CD4-positive, alpha-beta T cell treated with Interleukin-15 for 4 hours (primary cell): Measurements from ENCODE around the gene LGALS8.
"Not testable (repeated sequence)": the region's sequence is repeated elsewhere in the genome, so short reads cannot be mapped to it uniquely, and the experiment has no call there.

Experiments used
- DNase-seq: peaks from one replicate; pipeline ENCODE4 v3.0.0-alpha.2; 2020; ENCODE audit warnings: low spot score

The LGALS8 gene

DNA sequence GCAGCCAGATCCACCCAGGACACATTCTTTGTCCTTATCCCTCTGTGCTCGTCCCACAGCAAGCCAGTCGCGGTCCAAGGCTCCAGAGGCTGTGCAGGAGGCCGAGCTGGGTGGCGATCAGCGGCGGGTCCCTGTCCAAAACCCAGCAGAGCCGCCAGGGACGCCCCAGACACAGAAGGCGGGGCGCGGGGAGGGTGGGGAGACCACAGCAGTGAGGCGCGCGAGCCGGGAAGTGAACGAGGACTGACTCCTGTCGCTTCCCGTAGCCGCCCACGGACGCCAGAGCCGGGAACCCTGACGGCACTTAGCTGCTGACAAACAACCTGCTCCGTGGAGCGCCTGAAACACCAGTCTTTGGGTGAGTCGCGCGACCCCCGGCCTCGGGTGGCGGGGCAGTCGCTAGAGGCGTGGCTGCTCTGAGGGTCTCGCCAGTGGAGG lies at the start of gene LGALS8:
Gene LGALS8 (plus strand): TSS at position 279 of the 438 bp plus-strand sequence. CDS start 2,089 bp downstream, outside the sequence.
- DNase-seq: peak; percentile 83

DNA sequence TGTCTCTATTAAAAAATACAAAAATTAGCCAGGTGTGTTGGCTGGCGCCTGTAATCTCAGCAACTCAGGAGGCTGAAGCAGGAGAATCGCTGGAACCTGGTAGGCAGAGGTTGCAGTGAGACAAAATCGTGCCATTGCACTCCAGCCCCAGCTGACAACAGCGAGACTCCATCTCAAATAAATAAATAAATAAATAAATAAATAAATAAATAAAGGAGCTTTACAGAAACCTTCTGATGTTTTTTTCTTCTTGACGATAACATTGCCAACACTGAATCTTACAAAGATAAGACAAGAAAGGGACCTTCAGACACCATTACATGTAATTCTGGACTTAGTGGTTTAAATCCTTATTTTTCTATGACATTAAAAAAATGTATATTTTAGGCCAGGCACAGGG lies 47.8 kb upstream of the LGALS8 start:
- DNase-seq: no peak

DNA sequence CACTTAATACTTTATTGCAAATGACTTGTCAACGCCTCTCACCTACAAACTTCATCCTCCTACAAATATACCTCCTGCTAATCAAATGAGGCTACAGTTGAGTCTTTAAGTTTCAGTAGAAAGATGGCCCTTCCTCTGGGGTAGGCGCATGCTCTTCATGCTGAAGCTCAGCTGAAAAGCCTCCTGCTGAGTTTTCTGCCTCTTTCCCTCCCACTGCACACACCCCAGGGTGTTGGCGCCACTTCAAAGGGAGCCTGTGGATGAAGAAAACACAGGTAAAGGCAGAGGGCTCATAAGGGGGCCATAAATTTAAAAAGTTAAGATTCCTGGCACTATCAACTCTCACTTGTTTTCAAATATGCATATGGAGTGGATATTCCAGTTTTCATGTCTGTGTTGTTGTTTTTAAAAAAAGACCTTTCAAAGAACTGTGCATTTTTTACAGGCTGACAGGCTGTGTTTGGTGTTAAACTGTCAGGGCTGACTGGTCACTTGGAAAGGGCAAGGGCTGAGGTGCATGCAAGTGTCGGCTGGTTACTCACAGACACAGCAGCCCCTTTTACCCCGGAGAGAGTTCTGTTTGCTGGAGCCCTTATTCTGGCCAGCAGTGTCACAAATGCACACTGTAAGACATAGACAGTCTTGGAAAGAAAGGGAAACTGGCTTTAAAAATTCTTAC lies 42.9 kb upstream of the LGALS8 start:
- no peak for DNase-seq

DNA sequence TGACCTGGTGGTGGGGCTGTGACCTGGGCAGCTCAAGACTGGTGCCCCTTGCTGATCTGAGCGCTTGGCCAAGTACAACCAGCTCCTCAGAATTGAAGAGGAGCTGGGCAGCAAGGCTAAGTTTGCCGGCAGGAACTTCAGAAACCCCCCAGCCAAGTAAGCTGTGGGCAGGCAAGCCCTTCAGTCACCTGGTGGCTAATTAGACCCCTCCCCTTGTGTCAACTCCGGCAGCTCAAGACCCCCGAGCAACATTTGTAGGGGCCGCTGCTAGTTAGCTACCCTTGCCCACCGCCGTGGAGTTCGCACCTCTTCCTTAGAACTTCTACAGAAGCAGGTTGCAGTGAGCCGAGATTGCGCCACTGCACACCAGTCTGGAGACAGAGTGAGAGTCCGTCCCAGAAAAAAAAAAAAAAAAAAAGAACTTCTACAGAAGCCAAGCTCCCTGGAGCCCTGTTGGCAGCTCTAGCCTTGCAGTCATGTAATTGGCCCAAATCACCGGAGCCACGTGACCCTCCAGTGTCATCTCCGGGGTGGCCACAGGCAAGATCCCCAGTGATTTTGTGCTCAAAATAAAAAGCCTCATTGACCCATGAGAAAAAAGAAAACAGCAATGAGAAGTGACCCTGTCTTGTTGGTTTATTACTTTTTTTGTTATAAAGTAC lies 39.3 kb upstream of the LGALS8 start:
- DNase-seq: no peak

DNA sequence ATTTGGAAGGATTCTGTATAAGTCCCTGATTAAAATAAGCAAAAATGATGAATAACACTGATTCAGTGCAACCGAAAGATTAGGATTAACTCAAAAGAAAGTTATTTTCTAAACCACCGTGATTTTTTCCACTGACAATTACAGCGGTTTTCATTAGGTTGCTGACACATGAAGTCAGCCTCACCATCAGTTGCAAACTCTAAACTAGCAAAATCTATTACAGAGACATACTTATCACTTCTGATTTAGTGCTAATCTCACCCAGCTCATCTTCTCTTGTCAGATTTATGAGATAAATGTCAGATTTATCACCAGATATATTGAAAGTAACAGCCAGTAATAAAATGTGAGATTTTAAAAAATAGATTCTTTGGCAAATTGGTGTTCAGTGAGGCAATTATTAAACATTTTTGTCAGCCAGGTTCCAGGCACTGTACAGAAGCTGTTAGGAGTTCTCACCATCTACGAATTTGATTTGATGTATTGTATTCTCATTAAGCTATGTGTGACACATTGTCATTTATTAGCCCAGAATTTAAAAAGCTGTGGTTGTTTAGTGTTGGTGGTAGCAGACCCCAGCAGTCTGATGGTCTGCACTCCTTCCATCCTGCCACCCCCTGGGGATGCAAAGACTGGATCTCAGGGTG lies 37.3 kb upstream of the LGALS8 start:
- DNase-seq: no peak

DNA sequence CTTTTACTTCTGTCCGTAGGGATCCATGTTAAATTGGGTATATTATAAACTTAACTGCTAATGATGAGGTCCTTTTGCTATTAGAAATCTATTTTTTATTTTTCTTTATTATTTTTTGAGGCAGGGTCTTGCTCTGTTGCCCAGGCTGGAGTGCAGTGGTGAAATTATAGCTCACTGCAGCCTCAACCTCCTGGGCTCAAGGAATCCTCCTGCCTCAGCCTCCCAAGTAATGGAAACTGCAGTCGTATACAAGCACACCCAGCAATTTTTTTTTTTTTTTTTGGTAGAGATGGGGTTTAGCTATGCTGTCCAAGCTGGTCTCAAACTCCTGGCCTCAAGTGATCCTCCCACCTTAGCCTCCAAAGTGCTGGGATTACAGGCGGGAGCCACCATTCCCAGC lies 34.6 kb upstream of the LGALS8 start:
- not testable (repeated sequence) for DNase-seq

DNA sequence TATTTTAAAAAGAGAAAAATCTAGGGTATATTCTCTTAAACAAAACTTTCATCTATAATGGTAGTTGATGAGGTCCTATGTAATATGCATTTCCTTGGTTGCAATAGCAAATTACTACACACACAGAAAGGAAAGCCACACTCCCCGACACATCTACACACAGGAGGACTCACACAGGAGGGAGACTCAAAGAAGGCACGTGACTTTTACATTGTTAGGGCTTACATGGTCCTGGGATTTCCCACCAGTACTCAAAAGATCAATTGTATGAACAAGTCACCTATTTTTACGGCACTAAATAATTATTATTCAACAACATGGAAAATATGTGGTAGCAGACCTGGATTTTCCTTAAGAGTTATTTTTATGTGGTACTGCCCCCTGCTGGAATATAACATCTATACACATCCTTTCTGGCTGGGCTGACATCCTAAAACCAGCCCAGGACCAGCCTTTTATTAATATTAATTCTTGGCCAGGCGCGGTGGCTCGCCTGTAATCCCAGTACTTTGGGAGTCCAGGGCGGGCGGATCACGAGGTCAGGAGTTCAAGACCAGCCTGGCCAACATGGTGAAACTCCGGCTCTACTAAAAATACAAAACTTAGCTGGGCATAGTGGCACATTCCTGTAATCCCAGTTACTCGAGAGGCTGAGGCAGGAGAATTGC lies 33.9 kb upstream of the LGALS8 start:
- peak; percentile 40 for DNase-seq

DNA sequence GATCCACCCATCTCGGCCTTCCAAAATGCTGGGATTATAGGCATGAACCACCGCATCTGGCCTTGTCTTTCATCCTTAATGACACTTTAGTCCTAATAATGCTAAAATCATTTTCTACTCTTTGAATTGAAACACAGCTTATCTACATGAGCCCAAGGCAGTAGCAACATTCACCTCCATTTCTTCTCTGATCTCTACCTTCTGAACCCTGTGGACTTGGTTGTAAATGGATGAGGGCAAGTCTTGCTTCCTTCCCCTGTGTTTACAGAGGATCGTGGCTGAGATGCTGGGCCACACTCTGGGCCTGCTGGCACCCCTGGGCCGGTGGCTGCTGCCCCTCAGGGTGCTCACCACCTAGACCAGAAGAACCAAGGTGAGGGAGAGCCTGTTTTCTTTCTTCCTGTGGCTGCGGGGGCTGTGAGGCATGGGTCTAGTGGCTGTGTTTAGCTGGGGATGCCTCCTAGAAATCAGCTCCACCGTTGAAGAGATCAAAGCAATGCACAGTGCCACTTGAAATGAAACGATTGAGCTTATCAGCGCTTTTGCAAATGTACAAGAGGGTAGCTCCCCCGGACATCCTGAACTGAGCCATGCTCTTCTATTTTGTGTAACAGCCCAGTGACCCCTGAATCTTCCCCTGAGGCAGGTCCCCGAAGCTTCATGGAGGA lies 32.2 kb upstream of the LGALS8 start:
- no peak for DNase-seq

DNA sequence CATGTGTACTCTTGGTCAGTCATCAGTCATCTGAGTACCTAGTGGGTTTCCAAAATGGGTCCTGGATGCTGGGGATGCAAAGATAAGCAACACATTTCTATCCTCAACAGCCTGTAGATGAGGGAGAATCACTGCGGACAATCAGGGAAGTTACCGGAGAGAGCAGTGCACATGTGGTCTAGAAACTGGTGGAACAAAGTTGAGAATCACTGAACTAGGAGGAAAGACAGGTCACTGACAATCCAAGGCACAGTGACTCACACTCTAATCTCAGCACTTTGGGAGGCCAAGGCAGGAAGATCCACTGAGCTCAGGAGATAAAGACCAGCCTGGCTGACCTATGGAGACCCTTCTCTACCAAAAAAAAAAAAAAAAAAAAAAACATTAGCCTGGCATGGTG lies 31.4 kb upstream of the LGALS8 start:
- no peak for DNase-seq

DNA sequence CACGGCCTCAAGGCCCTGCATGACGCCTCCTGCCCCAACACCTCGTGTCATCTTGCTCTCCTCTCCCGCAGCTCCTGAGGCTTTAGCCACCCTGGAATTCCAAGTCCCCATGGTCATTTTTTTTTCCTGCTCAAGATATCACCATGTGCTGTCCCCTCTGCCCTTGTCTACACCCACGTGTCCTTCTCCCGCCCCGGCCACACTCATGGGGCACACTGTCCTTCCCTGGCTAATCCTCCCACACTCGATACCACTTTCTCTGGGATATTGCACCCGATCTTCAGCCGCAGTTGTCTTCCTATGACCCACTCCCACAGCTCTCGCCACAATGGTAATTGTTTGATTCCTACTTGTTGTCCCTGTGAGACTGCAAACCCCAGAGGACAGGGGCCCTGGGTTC lies 29.7 kb upstream of the LGALS8 start:
- no peak for DNase-seq

DNA sequence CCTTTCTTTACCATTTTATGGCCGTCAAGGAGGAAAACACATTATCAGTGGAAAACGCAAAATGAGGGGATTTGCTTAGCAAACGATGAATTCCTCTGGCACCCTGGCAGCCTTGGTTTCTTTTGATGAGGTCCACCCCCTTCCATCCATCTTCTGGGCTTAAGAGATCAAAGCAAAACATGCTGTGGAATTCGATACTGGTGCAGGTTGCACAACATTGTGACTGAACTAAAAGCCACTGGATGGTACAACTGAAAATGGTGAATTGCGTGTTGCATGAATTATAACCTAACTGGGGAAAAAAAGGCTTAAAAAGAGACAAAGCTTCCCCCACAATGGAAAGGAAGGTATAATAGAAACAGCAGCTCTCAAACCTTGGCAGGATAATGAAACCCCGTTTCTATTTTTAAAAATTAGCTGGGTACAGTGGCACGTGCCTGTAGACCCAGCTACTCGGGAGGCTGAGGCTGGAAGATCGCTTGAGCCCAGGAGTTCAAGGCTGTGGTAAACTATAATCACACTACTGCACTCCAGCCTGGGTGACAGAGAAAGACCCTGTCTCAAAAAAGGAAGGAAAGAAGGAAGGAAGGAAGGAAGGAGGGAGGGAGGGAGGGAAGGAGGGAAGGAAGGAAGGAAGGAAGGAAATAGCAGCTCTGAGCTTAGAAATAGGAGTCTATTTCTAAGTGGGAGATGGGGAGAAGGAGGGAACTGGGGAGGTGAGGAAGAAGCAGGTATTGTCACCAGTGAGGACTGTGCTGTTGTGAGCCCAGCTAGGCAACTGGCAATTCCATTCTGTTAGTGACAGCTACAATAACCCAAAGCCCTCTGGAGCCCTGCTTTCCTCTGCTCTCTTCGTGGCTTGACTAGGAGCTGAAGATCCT lies 29.0 kb upstream of the LGALS8 start:
- no peak for DNase-seq

DNA sequence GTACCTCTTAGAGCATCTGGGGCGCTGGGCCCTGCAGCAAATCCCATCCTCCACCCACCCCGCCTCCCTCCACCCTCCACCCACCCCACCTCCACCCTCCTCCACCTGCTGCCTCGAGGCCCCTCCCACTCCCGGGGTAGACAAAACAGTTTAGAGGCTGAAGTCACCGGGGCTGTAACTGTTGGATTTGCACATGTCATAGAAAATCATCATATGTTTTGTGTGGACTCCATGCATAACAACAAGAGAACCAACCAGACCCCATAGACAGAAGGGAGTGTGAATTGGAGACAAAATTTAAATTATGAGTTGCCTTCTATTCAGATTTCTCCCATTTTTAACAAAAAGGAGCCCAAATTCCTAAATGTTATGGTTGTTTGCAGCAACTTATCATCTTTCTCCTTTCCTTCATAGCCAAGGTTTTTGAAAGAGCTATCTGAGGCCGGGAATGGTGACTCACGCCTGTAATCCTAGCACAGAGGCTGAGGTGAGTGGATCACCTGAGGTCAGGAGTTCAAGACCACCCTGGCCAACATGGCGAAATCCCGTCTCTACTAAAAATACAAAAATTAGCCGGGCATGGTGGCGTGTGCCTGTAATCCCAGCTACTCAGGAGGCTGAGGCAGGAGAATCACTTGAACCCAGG lies 28.2 kb upstream of the LGALS8 start:
- DNase-seq: no peak

DNA sequence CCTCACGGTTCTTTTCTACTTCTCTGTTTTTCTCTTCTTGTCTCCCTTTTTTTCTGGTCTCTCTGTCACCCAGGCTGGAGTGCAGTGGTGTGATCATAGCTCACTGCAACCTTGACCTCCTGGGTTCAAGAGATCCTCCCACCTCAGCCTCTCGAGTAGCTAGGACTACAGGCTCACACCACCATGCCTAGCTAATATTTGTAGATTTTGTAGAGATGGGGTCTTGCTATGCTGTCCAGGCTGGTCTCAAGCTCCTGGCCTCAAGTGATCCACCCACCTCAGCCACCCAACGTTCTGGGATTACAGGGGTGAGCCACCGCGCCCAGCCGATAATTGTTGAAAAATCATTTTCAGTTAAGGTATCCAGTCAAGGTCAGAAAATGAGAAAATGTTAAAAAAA lies 25.9 kb upstream of the LGALS8 start:
- no peak for DNase-seq

DNA sequence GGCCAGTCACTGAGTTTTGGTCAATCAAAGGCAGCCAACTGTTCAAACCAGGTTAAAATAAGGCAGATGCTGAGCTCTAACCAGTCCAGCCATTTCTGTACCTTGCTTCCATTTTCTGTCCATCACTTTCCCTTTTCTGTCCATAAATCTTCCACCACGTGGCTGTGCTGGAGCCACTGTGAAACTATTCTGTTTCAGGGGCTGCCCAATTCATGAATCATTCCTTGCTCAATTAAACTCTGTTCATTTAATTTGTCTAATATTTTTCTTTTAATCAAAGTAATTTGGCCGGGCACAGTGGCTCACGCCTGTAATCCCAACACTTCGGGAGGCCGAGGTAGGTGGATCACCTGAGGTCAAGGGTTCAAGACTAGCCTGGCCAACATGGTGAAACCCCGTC lies 22.7 kb upstream of the LGALS8 start:
- no peak for DNase-seq

DNA sequence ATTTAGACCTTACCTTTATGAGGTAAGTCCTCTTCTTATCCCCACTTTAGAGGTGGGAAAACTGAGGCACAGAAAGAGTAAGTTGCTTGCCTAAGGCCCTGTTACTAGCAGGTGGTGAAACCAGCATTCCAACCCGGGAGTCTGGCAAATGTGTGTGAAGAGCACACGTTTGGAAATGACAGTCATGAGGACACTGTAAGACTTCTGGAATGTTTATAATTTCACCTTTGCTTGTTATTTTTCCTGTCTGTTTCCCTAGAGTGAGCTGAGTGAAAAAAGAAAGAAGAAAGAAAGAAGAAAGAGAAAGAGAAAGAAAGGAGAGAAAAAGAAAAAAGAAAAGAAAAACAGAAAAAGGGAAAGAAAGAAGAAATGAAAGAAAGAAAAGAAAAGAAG lies 21.2 kb upstream of the LGALS8 start:
- no peak for DNase-seq

DNA sequence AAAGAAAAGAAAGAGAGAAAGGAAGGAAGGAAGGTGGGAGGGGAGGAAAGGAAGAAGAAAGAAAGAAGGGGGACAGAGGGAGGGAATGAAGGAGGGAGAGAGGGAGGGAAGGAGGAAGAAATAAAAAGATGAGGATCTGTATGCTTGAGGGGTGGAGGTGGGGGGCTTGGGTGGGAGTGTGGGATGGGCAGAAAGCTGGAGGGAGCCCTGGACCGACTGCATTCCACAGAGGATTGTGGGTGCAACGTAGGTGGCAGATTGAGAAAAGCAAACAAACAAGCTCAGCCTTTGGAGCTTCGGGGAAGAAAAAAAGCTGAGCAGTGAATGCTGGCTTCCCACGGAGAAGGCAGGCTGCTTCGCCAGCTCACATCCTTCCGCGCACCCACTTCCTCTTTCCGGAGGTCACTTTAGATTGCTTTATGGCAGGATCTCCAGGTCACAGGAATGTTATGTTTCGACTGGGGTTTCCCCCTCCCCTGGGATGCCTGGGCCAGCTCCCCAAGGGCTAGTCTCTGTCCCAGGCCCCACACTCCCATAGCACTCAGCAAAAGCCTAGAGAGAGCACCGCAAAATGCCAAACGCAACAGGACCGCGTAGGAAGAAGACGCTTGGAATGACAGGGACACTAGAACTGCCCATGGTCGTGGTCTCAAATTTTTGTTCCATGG lies 20.7 kb upstream of the LGALS8 start:
- no peak for DNase-seq

DNA sequence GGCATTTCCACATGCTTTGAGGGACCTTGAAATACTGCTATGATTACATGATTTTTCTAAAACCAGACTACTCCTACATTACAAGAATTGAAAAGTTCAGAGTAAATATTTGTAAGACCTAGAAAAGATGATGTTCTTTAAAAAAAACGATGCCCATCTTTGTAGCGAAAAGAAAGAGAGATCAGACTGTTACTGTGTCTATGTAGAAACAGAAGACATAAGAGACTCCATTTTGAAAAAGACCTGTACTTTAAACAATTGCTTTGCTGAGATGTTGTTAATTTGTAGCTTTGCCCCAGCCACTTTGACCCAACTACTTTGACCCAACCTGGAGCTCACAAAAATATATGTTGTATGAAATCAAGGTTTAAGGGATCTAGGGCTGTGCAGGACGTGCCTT lies 19.4 kb upstream of the LGALS8 start:
- not testable (repeated sequence) for DNase-seq

DNA sequence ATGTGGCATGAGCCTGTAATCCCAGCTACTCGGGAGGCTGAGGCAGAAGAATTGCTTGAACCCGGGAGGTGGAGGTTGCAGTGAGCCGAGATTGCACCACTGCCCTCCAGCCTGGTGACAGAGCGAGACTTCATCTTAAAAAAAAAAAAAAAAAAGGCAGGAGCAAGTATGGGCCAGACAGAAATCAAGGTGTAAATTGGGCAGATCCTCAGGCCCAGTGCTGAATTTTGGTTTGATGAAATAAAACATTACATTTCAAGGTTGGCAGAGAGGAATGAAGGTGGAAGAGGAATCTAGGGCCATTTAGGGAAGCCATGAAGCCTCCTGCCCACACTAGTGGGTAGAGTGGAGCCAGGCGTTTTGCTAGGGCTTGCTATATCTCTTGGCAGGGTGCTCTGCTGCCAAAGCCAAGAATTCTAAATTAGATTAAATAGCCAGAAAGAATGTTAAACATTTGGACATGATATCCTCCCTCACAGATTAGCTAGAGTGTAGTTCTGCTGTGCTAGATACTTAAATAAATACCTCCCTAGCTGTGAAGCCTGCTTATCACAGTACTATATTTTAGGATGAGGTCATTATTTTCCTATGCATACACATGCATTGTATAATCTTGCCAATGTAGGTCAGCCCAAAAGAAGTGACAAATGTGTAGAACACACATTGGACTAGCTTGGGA lies 16.6 kb upstream of the LGALS8 start:
- DNase-seq: no peak

DNA sequence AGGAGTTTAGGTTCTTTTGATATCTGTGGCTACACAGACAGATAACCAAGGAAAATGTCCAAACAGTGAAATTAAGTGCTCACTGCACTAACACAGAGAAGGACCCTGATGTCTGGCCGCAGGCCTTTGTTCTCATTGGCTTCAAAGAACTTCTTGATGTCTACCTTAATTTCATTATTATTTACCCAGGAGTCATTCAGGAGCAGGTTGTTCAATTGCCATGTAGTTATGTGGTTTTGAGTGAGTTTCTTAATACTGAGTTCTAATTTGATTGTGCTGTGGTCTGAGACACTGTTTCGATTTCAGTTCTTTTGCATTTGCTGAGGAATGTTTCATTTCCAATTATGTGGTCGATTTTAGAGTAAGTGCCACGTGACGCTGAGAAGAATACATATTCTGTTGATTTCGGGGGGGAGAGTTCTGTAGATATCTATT lies 15.2 kb upstream of the LGALS8 start:
- no peak for DNase-seq

DNA sequence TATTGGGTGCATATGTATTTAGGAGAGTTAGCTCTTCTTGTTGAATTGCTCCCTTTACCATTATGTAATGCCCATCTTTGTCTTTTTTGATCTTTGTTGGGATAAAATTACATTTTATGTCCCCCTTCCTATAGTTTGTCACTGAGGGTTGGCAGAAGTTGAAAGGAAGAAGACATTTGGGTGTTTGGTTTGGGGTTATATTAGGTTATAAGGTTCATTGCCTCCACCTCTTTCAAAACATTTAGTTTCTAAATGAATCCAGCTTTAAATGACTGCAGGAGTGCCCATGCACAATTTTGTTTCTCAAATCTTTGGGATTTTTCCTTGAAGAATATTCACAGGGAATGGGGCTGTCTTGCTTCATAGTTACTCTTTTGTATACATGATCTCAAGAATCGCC lies 14.6 kb upstream of the LGALS8 start:
- no peak for DNase-seq
